WTC11 (cell line): ENCODE results near the gene UGDH. TPM values are rescaled to one million over a fixed set of nuclear protein-coding genes. Genes with fewer than 3 reads are reported as not detected.

Experiments
- ATAC-seq: fragments of 200-7000 bp; cut with Tn5 transposase; 2 replicates; pipeline ENCODE4 v1.10.0; 2021; ENCODE audit warnings: mild to moderate bottlenecking, moderate library complexity
- CTCF ChIA-PET: fragments of 300-600 bp; sonication (Branson Sonifier 250); formaldehyde crosslinking; loops from one replicate; lab custom pipeline; 2021; ENCODE audit warnings: antibody characterized with exemption; lab: Charles Lee
- POLR2A ChIA-PET: fragments of 350-600 bp; sonication (Branson Sonifier 250); formaldehyde crosslinking; loops from one replicate; lab custom pipeline; 2021; ENCODE audit warnings: antibody characterized with exemption; lab: Charles Lee
- DNase-seq: peaks from one replicate; pipeline ENCODE4 v3.0.0; 2021; ENCODE audit warnings: low spot score
- H3K27ac Mint-ChIP-seq: 2 replicates; pipeline ENCODE4 v1.8.0; 2021; ENCODE audit warnings: mixed read lengths
- H3K27me3 Mint-ChIP-seq: 2 replicates; pipeline ENCODE4 v1.8.0; 2021; ENCODE audit warnings: low read depth, mild to moderate bottlenecking, moderate library complexity, mixed read lengths
- H3K36me3 Mint-ChIP-seq: 2 replicates; pipeline ENCODE4 v1.8.0; 2021; ENCODE audit warnings: mixed read lengths
- H3K4me1 Mint-ChIP-seq: 2 replicates; pipeline ENCODE4 v1.8.0; 2022; ENCODE audit warnings: mixed read lengths
- H3K4me3 Mint-ChIP-seq: 2 replicates; pipeline ENCODE4 v1.8.0; 2021; ENCODE audit warnings: mild to moderate bottlenecking, moderate library complexity, mixed read lengths
- H3K9me3 Mint-ChIP-seq: 2 replicates; pipeline ENCODE4 v1.8.0; 2021; ENCODE audit warnings: mixed read lengths
- ARID4B ChIP-seq: sonication (generic); formaldehyde crosslinking; IDR thresholded peaks from 2 replicates; pipeline ENCODE4 v1.8.0; 2023; ENCODE audit warnings: missing genetic modification reagents, mild to moderate bottlenecking, borderline replicate concordance
- CREM ChIP-seq: sonication (generic); formaldehyde crosslinking; IDR thresholded peaks from 2 replicates; pipeline ENCODE4 v1.8.1; 2022; ENCODE audit warnings: mild to moderate bottlenecking, missing genetic modification reagents, moderate library complexity
- E2F4 ChIP-seq: sonication (generic); formaldehyde crosslinking; IDR thresholded peaks from 2 replicates; pipeline ENCODE4 v1.8.1; 2022; ENCODE audit warnings: low read depth, mild to moderate bottlenecking, moderate library complexity, missing genetic modification reagents, borderline replicate concordance
- FOXJ3 ChIP-seq: sonication (generic); formaldehyde crosslinking; IDR thresholded peaks from 2 replicates; pipeline ENCODE4 v1.9.0; 2021; ENCODE audit warnings: missing genetic modification reagents, mild to moderate bottlenecking, borderline replicate concordance
- FOXP1 ChIP-seq: sonication (generic); formaldehyde crosslinking; IDR thresholded peaks from 2 replicates; pipeline ENCODE4 v1.8.0; 2022; ENCODE audit warnings: missing genetic modification reagents, mild to moderate bottlenecking, moderate library complexity, borderline replicate concordance
- FOXP4 ChIP-seq: sonication (generic); formaldehyde crosslinking; IDR thresholded peaks from 2 replicates; pipeline ENCODE4 v1.8.0; 2022; ENCODE audit warnings: mild to moderate bottlenecking, missing genetic modification reagents
- SOX15 ChIP-seq: fragments of 250-450 bp; sonication (Bioruptor Pico); IDR thresholded peaks from 2 replicates; pipeline ENCODE4 v1.9.0; 2021; ENCODE audit warnings: mild to moderate bottlenecking
- TCF7 ChIP-seq: sonication (generic); formaldehyde crosslinking; IDR thresholded peaks from 2 replicates; pipeline ENCODE4 v1.8.0; 2022; ENCODE audit warnings: mild to moderate bottlenecking, low read depth, missing genetic modification reagents, moderate library complexity
- TP53 ChIP-seq: sonication (generic); formaldehyde crosslinking; IDR thresholded peaks from 2 replicates; pipeline ENCODE4 v1.8.1; 2023; ENCODE audit warnings: mild to moderate bottlenecking, missing genetic modification reagents
- ZNF263 ChIP-seq: sonication (generic); formaldehyde crosslinking; IDR thresholded peaks from 2 replicates; pipeline ENCODE4 v1.8.1; 2022; ENCODE audit warnings: low read depth, mild to moderate bottlenecking, moderate library complexity, missing genetic modification reagents
- total RNA-seq: library from RNA; stranded (reverse); gene quantifications from 3 replicates; pipeline ENCODE4 v1.2.3, GENCODE V29; 2021
- TF ChIP-seq, protein P1 (sequence below): sonication (generic); formaldehyde crosslinking; conservative IDR thresholded peaks from 2 replicates; pipeline ENCODE4 v1.8.1; 2023; ENCODE audit warnings: mild to moderate bottlenecking, low read depth, missing genetic modification reagents, moderate library complexity

UGDH gene
- total RNA-seq, 1 experiment from 2014 or later: 97.5 TPM

GRCh38 chr4:39490322-39490721 lies 36.9 kb downstream of the UGDH start (continued):
- TF ChIP-seq FOXP4 (CRISPR knock-in tag) (no peak), SOX15 (CRISPR knock-in tag) (no peak), ZNF263 (CRISPR knock-in tag) (no peak), FOXJ3 (CRISPR knock-in tag) (no peak)

DNA sequence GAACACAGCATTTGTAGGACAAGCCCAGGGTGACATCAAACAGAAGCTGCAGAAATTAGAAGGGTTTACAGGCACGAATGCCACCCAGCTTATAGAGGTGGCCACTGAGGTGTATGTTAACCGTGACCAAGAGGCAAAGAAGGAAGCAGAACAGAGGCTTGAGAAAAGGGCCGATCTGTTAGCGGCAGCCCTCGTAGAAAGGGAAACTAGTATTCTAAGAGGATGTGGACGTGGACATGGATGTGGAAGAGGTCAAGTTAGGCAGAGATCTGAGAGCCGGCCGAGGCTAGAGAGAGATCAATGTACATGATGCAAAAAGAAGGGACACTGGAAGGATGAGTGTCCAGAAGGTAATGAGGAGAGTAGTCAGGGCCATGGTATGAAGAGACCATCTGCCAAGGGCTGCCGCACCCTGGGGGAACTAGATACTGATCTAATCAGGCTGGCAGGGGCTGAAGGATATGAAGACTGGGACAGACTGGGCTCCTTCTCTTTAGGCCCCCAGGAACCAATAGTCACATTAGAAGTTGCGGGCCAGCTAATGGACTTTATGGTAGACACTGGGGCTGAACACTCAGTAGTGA lies 40.9 kb downstream of the UGDH start:
- Mint-ChIP-seq H3K27ac (no peak overlapping the region), H3K36me3 (peaks cover 8% of the 10 kb centered on the region), H3K4me3 (no peak overlapping the region), H3K9me3 (peaks cover 10% of the 10 kb centered on the region), H3K27me3 (no peaks in the 10 kb centered on the region), H3K4me1 (no peaks in the 10 kb centered on the region)
- ChIA-PET POLR2A (no interaction called here), CTCF (no interaction called here)
- TF ChIP-seq TP53 (CRISPR knock-in tag): no peak
- TF ChIP-seq, protein P1, sequence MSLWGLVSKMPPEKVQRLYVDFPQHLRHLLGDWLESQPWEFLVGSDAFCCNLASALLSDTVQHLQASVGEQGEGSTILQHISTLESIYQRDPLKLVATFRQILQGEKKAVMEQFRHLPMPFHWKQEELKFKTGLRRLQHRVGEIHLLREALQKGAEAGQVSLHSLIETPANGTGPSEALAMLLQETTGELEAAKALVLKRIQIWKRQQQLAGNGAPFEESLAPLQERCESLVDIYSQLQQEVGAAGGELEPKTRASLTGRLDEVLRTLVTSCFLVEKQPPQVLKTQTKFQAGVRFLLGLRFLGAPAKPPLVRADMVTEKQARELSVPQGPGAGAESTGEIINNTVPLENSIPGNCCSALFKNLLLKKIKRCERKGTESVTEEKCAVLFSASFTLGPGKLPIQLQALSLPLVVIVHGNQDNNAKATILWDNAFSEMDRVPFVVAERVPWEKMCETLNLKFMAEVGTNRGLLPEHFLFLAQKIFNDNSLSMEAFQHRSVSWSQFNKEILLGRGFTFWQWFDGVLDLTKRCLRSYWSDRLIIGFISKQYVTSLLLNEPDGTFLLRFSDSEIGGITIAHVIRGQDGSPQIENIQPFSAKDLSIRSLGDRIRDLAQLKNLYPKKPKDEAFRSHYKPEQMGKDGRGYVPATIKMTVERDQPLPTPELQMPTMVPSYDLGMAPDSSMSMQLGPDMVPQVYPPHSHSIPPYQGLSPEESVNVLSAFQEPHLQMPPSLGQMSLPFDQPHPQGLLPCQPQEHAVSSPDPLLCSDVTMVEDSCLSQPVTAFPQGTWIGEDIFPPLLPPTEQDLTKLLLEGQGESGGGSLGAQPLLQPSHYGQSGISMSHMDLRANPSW (CRISPR knock-in tag): no peak
- DNase-seq (no peak), ATAC-seq (no peak)

GRCh38 chr4:39484582-39485272 lies 42.5 kb downstream of the UGDH start:
- POLR2A ChIA-PET: no interaction called here
- H3K36me3 Mint-ChIP-seq: peaks cover 8% of the 10 kb centered on the region
- no peak overlapping the region for H3K27ac Mint-ChIP-seq
- TF ChIP-seq CREM (no peak), TCF7 (CRISPR knock-in tag) (no peak), FOXP1 (CRISPR knock-in tag) (no peak), E2F4 (CRISPR knock-in tag) (no peak), ARID4B (CRISPR knock-in tag) (no peak)
- no peak for ATAC-seq
- H3K4me3 Mint-ChIP-seq: no peak overlapping the region
- no peaks in the 10 kb centered on the region for H3K27me3 Mint-ChIP-seq
- no peaks in the 10 kb centered on the region for H3K4me1 Mint-ChIP-seq
- peaks cover 10% of the 10 kb centered on the region for H3K9me3 Mint-ChIP-seq
- DNase-seq: no peak
- CTCF ChIA-PET: no interaction called here
